ENCODE results near the gene SZT2. TPM values are rescaled to one million over a fixed set of nuclear protein-coding genes. Genes with fewer than 3 reads are reported as not detected.

Gene SZT2
- total and polyA plus RNA-seq, 2 of the 13 experiments (the other 11 are each of a cell fraction or from before 2014, with no cell fraction given), result 8.0 to 8.8 TPM

DNA sequence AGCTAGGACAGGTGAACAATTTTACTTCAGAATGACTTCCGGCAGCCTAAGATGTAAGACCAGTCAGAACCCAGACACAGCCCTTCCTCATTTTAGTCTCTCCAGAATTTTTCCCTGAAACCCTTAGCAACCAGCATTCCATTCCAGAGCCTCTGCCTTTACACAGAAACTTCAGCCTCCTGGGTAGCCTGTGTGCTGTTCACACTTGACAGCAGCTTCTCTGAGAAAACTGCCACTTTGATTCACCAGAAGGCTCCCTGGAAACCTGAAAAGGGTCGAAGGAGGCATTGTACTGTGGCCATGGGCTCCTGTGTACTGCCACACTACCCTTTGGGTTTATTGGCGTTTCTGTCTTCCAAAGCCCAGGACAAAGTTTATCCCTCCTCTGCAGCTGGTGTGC lies 46.7 kb downstream of the SZT2 start:
- no peak overlapping the region for H3K4me2 ChIP-seq (ENCODE audit: low read depth, low read length)
- WGBS (ENCODE audit: low lambda C conversion rate), result 93% methylated on average over 3 of the region's 3 CpGs
- DNase-seq (ENCODE audit: low spot score) (no peak), ATAC-seq (no peak), FAIRE-seq (no peak)
- no peak overlapping the region for H3K9ac ChIP-seq (ENCODE audit: insufficient read depth, low read depth, low read length)
- TF ChIP-seq RNF2 (conservative IDR thresholded peaks at IDR 0.05; ENCODE audit: low read depth), result no peak
- TF ChIP-seq FLYWCH1 (CRISPR knock-in tag; IDR thresholded peaks at IDR 0.05), result no peak
- no peak for TF ChIP-seq ZNF597 (CRISPR knock-in tag; IDR thresholded peaks at IDR 0.05)
- no peak for TF ChIP-seq ZFP36L1 (CRISPR knock-in tag; IDR thresholded peaks at IDR 0.05)
- no peak for TF ChIP-seq CSRNP2 (CRISPR knock-in tag; conservative IDR thresholded peaks at IDR 0.05; ENCODE audit: low read depth)
- TF ChIP-seq HIVEP1 (CRISPR knock-in tag; IDR thresholded peaks at IDR 0.05), result no peak
- TF ChIP-seq HNRNPUL1 (IDR thresholded peaks at IDR 0.05; ENCODE audit: low read depth, low read length), result no peak
- TF ChIP-seq MAF1 (CRISPR knock-in tag; IDR thresholded peaks at IDR 0.05; ENCODE audit: borderline replicate concordance), result no peak
- TF ChIP-seq CCAR2 (optimal IDR thresholded peaks at IDR 0.05; ENCODE audit: low read depth, low read length), result no peak
- no peak for TF ChIP-seq PAWR (CRISPR knock-in tag; IDR thresholded peaks at IDR 0.05; ENCODE audit: borderline replicate concordance)
- no peak for TF ChIP-seq JDP2 (CRISPR knock-in tag; IDR thresholded peaks at IDR 0.05; ENCODE audit: borderline replicate concordance)
- TF ChIP-seq JUNB (CRISPR knock-in tag; IDR thresholded peaks at IDR 0.05; ENCODE audit: borderline replicate concordance), result no peak
- TF ChIP-seq, protein P1, sequence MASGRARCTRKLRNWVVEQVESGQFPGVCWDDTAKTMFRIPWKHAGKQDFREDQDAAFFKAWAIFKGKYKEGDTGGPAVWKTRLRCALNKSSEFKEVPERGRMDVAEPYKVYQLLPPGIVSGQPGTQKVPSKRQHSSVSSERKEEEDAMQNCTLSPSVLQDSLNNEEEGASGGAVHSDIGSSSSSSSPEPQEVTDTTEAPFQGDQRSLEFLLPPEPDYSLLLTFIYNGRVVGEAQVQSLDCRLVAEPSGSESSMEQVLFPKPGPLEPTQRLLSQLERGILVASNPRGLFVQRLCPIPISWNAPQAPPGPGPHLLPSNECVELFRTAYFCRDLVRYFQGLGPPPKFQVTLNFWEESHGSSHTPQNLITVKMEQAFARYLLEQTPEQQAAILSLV (CRISPR knock-in tag; IDR thresholded peaks at IDR 0.05; ENCODE audit: borderline replicate concordance), result no peak
- TF ChIP-seq ZNF446 (CRISPR knock-in tag; IDR thresholded peaks at IDR 0.05), result no peak
- TF ChIP-seq NFE2 (CRISPR knock-in tag; IDR thresholded peaks at IDR 0.05), result no peak
- no peak for TF ChIP-seq RNF219 (CRISPR knock-in tag; IDR thresholded peaks at IDR 0.05)
- no peak for TF ChIP-seq ZMYM3 (CRISPR knock-in tag; IDR thresholded peaks at IDR 0.05)
- TF ChIP-seq ZNF24 (IDR thresholded peaks at IDR 0.05), result no peak
- TF ChIP-seq CBX2 (IDR thresholded peaks at IDR 0.05; ENCODE audit: low read depth, low read length), result no peak
- TF ChIP-seq CBX2 (CRISPR knock-in tag; IDR thresholded peaks at IDR 0.05; ENCODE audit: low read depth), result no peak
- no peak overlapping the region for H3K4me3 ChIP-seq (replicated peaks in 1 of 3; ENCODE audit: insufficient read depth in 1 of 3, low read depth in 2 of 3, low read length in 3 of 3)
- H3K27ac ChIP-seq (ENCODE audit: extremely low read length, insufficient read depth, low read length), result no peak overlapping the region
- intact Hi-C loops (cut with micrococcal nuclease; ENCODE audit: unreplicated experiment) (no loop called here), in situ Hi-C loops (cut with HindIII; ENCODE audit: extremely low pct_ligation_motif_present, low pct_unique_long_range_greater_than_20kb) (no loop called here)
- H2AFZ ChIP-seq (ENCODE audit: low read length), result no peak overlapping the region
- CTCF ChIA-PET (ENCODE audit: low intra/inter-chr PET ratio, low total read pairs), result no interaction called here
- H3K79me2 ChIP-seq (ENCODE audit: insufficient read depth, low read length), result no peaks in the 10 kb centered on the region
- POLR2A ChIA-PET, result no interaction called here
- H3K27me3 ChIP-seq (ENCODE audit: control insufficient read depth in 1 of 2, insufficient read depth in 2 of 2, low read length in 2 of 2), result no peaks in the 10 kb centered on the region
- H3K9me3 ChIP-seq (ENCODE audit: low read length), result no peaks in the 10 kb centered on the region
- no TSS peak for BruUV-seq (replicated peaks)
- H3K36me3 ChIP-seq (replicated peaks in 1 of 2; ENCODE audit: control insufficient read depth in 1 of 2, insufficient read depth in 2 of 2, low read length in 2 of 2), result peaks cover 13 to 38% of the 10 kb centered on the region in 2 experiments; a peak in 4 of 5 replicates
- H3K4me1 ChIP-seq (ENCODE audit: insufficient read depth, low read length), result no peaks in the 10 kb centered on the region
- H4K20me1 ChIP-seq (ENCODE audit: insufficient read depth, low read length), result no peaks in the 10 kb centered on the region
